WTC11 (cell line): Measurements from ENCODE around the gene LIMA1. TPM values are rescaled to one million over a fixed set of nuclear protein-coding genes. Genes with fewer than 3 reads are reported as not detected.

Experiments used
- ATAC-seq: fragments of 200-7000 bp; cut with Tn5 transposase; 2 replicates; pipeline ENCODE4 v1.10.0; 2021; ENCODE audit warnings: mild to moderate bottlenecking, moderate library complexity
- CTCF ChIA-PET: fragments of 300-600 bp; sonication (Branson Sonifier 250); formaldehyde crosslinking; loops from one replicate; lab custom pipeline; 2021; ENCODE audit warnings: antibody characterized with exemption; lab: Charles Lee
- POLR2A ChIA-PET: fragments of 350-600 bp; sonication (Branson Sonifier 250); formaldehyde crosslinking; loops from one replicate; lab custom pipeline; 2021; ENCODE audit warnings: antibody characterized with exemption; lab: Charles Lee
- DNase-seq: peaks from one replicate; pipeline ENCODE4 v3.0.0; 2021; ENCODE audit warnings: low spot score
- H3K27ac Mint-ChIP-seq: 2 replicates; pipeline ENCODE4 v1.8.0; 2021; ENCODE audit warnings: mixed read lengths
- H3K27me3 Mint-ChIP-seq: 2 replicates; pipeline ENCODE4 v1.8.0; 2021; ENCODE audit warnings: low read depth, mild to moderate bottlenecking, moderate library complexity, mixed read lengths
- H3K36me3 Mint-ChIP-seq: 2 replicates; pipeline ENCODE4 v1.8.0; 2021; ENCODE audit warnings: mixed read lengths
- H3K4me1 Mint-ChIP-seq: 2 replicates; pipeline ENCODE4 v1.8.0; 2022; ENCODE audit warnings: mixed read lengths
- H3K4me3 Mint-ChIP-seq: 2 replicates; pipeline ENCODE4 v1.8.0; 2021; ENCODE audit warnings: mild to moderate bottlenecking, moderate library complexity, mixed read lengths
- H3K9me3 Mint-ChIP-seq: 2 replicates; pipeline ENCODE4 v1.8.0; 2021; ENCODE audit warnings: mixed read lengths
- ATF1 ChIP-seq: sonication (generic); formaldehyde crosslinking; IDR thresholded peaks from 2 replicates; pipeline ENCODE4 v1.8.1; 2023; ENCODE audit warnings: mild to moderate bottlenecking, moderate library complexity, missing genetic modification reagents
- CBFB ChIP-seq: sonication (generic); formaldehyde crosslinking; IDR thresholded peaks from 2 replicates; pipeline ENCODE4 v1.8.1; 2022; ENCODE audit warnings: mild to moderate bottlenecking, low read depth, missing genetic modification reagents
- FOXP1 ChIP-seq: sonication (generic); formaldehyde crosslinking; IDR thresholded peaks from 2 replicates; pipeline ENCODE4 v1.8.0; 2022; ENCODE audit warnings: missing genetic modification reagents, mild to moderate bottlenecking, moderate library complexity, borderline replicate concordance
- IRF2 ChIP-seq: sonication (generic); formaldehyde crosslinking; IDR thresholded peaks from 2 replicates; pipeline ENCODE4 v1.8.0; 2022; ENCODE audit warnings: low read depth, missing genetic modification reagents, borderline replicate concordance
- MXD4 ChIP-seq: fragments of 250-450 bp; sonication (Bioruptor Pico); IDR thresholded peaks from 2 replicates; pipeline ENCODE4 v1.8.0; 2021; ENCODE audit warnings: mild to moderate bottlenecking, moderate library complexity, borderline replicate concordance
- MYBL2 ChIP-seq: sonication (generic); formaldehyde crosslinking; IDR thresholded peaks from 2 replicates; pipeline ENCODE4 v1.8.1; 2023; ENCODE audit warnings: mild to moderate bottlenecking, moderate library complexity, missing genetic modification reagents
- NR3C1 ChIP-seq: sonication (generic); formaldehyde crosslinking; conservative IDR thresholded peaks from 2 replicates; pipeline ENCODE4 v1.8.1; 2023; ENCODE audit warnings: low read depth, mild to moderate bottlenecking, missing genetic modification reagents
- SMAD4 ChIP-seq: sonication (generic); formaldehyde crosslinking; IDR thresholded peaks from 2 replicates; pipeline ENCODE4 v1.8.0; 2022; ENCODE audit warnings: mild to moderate bottlenecking, missing genetic modification reagents
- SOX15 ChIP-seq: fragments of 250-450 bp; sonication (Bioruptor Pico); IDR thresholded peaks from 2 replicates; pipeline ENCODE4 v1.9.0; 2021; ENCODE audit warnings: mild to moderate bottlenecking
- TEAD1 ChIP-seq: sonication (generic); formaldehyde crosslinking; IDR thresholded peaks from 2 replicates; pipeline ENCODE4 v1.8.0; 2022; ENCODE audit warnings: mild to moderate bottlenecking, missing genetic modification reagents
- total RNA-seq: library from RNA; stranded (reverse); gene quantifications from 3 replicates; pipeline ENCODE4 v1.2.3, GENCODE V29; 2021
- TF ChIP-seq, protein P1 (sequence below): sonication (generic); formaldehyde crosslinking; IDR thresholded peaks from 2 replicates; pipeline ENCODE4 v1.8.1; 2022; ENCODE audit warnings: mild to moderate bottlenecking, missing genetic modification reagents, moderate library complexity, borderline replicate concordance
- TF ChIP-seq, protein P2 (sequence below): sonication (generic); formaldehyde crosslinking; IDR thresholded peaks from 2 replicates; pipeline ENCODE4 v1.8.0; 2022; ENCODE audit warnings: mild to moderate bottlenecking, missing genetic modification reagents
- TF ChIP-seq, protein P3 (sequence below): fragments of 250-450 bp; sonication (Bioruptor Pico); IDR thresholded peaks from 2 replicates; pipeline ENCODE4 v1.9.0; 2021; ENCODE audit warnings: mild to moderate bottlenecking
- TF ChIP-seq, protein P4 (sequence below): sonication (generic); formaldehyde crosslinking; IDR thresholded peaks from 2 replicates; pipeline ENCODE4 v1.8.1; 2023; ENCODE audit warnings: mild to moderate bottlenecking, missing genetic modification reagents, moderate library complexity
- TF ChIP-seq, protein P5 (sequence below): fragments of 250-450 bp; sonication (Bioruptor Pico); IDR thresholded peaks from 2 replicates; pipeline ENCODE4 v1.9.0; 2021; ENCODE audit warnings: mild to moderate bottlenecking, borderline replicate concordance
- TF ChIP-seq, protein P6 (sequence below): sonication (generic); formaldehyde crosslinking; IDR thresholded peaks from 2 replicates; pipeline ENCODE4 v1.8.1; 2023; ENCODE audit warnings: mild to moderate bottlenecking, missing genetic modification reagents
- TF ChIP-seq, protein P7 (sequence below): sonication (generic); formaldehyde crosslinking; IDR thresholded peaks from 2 replicates; pipeline ENCODE4 v1.8.0; 2023; ENCODE audit warnings: mild to moderate bottlenecking, missing genetic modification reagents
- TF ChIP-seq, protein P8 (sequence below): sonication (generic); formaldehyde crosslinking; IDR thresholded peaks from 2 replicates; pipeline ENCODE4 v1.8.1; 2022; ENCODE audit warnings: low read depth, mild to moderate bottlenecking, moderate library complexity, missing genetic modification reagents, borderline replicate concordance
- TF ChIP-seq, protein P9 (sequence below): sonication (generic); formaldehyde crosslinking; IDR thresholded peaks from 2 replicates; pipeline ENCODE4 v1.8.1; 2023; ENCODE audit warnings: mild to moderate bottlenecking, missing genetic modification reagents

Gene LIMA1
- total RNA-seq, 1 experiment from 2014 or later: 41.2 TPM

DNA sequence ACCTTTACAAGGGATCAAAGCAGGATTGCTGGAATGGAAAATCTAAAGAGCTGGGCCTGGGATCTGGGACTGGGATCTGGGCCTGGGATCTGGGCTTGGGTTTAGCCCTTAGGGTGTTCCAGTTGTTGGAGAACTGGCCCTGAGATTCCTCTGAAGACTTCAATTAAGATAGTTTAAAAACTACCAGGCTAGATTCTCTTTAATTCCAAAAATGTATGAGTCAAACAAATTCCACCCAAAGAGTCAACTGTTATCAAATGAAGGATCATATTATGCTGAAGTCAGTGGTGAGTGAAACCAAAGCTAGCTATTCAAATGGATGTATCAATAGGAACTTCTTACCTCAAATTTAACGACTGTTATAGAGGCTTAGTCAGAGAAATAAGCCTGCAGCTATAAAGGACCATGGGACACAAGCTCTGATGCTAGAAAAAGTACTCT, 40.5 kb downstream of the LIMA1 start:
- Mint-ChIP-seq H3K27ac (no peak overlapping the region), H3K4me3 (no peak overlapping the region), H3K4me1 (peaks cover 8% of the 10 kb centered on the region), H3K27me3 (no peaks in the 10 kb centered on the region), H3K36me3 (no peaks in the 10 kb centered on the region), H3K9me3 (no peaks in the 10 kb centered on the region)
- ATAC-seq: no peak
- ChIA-PET POLR2A (no interaction called here), CTCF (interaction anchor here (0.5 to 1.7 kb wide), 3 partner anchors 41 to 276 kb away, joined by 3 to 6 read pairs (median 5); partner anchors contain the start of gene LIMA1)
- DNase-seq: no peak
- no peak for TF ChIP-seq MYBL2 (CRISPR knock-in tag)
- TF ChIP-seq CBFB (CRISPR knock-in tag): no peak
- TF ChIP-seq, protein P1, sequence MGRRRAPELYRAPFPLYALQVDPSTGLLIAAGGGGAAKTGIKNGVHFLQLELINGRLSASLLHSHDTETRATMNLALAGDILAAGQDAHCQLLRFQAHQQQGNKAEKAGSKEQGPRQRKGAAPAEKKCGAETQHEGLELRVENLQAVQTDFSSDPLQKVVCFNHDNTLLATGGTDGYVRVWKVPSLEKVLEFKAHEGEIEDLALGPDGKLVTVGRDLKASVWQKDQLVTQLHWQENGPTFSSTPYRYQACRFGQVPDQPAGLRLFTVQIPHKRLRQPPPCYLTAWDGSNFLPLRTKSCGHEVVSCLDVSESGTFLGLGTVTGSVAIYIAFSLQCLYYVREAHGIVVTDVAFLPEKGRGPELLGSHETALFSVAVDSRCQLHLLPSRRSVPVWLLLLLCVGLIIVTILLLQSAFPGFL (CRISPR knock-in tag): no peak
- no peak for TF ChIP-seq IRF2
- TF ChIP-seq, protein P2, sequence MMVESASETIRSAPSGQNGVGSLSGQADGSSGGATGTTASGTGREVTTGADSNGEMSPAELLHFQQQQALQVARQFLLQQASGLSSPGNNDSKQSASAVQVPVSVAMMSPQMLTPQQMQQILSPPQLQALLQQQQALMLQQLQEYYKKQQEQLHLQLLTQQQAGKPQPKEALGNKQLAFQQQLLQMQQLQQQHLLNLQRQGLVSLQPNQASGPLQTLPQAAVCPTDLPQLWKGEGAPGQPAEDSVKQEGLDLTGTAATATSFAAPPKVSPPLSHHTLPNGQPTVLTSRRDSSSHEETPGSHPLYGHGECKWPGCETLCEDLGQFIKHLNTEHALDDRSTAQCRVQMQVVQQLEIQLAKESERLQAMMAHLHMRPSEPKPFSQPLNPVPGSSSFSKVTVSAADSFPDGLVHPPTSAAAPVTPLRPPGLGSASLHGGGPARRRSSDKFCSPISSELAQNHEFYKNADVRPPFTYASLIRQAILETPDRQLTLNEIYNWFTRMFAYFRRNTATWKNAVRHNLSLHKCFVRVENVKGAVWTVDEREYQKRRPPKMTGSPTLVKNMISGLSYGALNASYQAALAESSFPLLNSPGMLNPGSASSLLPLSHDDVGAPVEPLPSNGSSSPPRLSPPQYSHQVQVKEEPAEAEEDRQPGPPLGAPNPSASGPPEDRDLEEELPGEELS (CRISPR knock-in tag): no peak
- no peak for TF ChIP-seq MXD4
- TF ChIP-seq, protein P3, sequence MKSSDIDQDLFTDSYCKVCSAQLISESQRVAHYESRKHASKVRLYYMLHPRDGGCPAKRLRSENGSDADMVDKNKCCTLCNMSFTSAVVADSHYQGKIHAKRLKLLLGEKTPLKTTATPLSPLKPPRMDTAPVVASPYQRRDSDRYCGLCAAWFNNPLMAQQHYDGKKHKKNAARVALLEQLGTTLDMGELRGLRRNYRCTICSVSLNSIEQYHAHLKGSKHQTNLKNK: no peak
- TF ChIP-seq, protein P4, sequence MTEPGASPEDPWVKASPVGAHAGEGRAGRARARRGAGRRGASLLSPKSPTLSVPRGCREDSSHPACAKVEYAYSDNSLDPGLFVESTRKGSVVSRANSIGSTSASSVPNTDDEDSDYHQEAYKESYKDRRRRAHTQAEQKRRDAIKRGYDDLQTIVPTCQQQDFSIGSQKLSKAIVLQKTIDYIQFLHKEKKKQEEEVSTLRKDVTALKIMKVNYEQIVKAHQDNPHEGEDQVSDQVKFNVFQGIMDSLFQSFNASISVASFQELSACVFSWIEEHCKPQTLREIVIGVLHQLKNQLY: no peak
- no peak for TF ChIP-seq FOXP1
- TF ChIP-seq, protein P5, sequence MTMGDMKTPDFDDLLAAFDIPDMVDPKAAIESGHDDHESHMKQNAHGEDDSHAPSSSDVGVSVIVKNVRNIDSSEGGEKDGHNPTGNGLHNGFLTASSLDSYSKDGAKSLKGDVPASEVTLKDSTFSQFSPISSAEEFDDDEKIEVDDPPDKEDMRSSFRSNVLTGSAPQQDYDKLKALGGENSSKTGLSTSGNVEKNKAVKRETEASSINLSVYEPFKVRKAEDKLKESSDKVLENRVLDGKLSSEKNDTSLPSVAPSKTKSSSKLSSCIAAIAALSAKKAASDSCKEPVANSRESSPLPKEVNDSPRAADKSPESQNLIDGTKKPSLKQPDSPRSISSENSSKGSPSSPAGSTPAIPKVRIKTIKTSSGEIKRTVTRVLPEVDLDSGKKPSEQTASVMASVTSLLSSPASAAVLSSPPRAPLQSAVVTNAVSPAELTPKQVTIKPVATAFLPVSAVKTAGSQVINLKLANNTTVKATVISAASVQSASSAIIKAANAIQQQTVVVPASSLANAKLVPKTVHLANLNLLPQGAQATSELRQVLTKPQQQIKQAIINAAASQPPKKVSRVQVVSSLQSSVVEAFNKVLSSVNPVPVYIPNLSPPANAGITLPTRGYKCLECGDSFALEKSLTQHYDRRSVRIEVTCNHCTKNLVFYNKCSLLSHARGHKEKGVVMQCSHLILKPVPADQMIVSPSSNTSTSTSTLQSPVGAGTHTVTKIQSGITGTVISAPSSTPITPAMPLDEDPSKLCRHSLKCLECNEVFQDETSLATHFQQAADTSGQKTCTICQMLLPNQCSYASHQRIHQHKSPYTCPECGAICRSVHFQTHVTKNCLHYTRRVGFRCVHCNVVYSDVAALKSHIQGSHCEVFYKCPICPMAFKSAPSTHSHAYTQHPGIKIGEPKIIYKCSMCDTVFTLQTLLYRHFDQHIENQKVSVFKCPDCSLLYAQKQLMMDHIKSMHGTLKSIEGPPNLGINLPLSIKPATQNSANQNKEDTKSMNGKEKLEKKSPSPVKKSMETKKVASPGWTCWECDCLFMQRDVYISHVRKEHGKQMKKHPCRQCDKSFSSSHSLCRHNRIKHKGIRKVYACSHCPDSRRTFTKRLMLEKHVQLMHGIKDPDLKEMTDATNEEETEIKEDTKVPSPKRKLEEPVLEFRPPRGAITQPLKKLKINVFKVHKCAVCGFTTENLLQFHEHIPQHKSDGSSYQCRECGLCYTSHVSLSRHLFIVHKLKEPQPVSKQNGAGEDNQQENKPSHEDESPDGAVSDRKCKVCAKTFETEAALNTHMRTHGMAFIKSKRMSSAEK (CRISPR knock-in tag): no peak

DNA sequence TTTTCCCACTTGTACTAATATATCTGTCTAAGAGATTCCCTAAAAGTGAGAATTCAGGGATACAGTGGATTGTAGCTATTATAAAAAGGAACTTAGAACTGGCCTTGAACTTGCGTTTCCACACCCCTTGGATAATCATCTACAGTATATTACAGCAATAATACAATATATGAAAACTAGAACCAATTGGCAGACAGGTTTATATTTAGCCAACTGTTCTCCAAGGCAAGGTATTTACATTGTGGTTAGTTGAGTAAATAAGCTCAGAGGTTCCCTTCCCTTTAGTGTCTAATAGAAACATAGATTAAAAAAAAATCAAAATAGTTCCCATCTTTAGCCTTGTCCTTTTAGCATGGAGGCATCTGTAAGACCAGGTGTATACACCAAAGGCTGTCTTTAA, 42.1 kb downstream of the LIMA1 start:
- ATAC-seq: no peak
- Mint-ChIP-seq H3K27ac (no peak overlapping the region), H3K36me3 (no peaks in the 10 kb centered on the region), H3K27me3 (no peaks in the 10 kb centered on the region), H3K4me1 (peaks cover 8% of the 10 kb centered on the region), H3K9me3 (no peaks in the 10 kb centered on the region), H3K4me3 (no peak overlapping the region)
- ChIA-PET CTCF (no interaction called here), POLR2A (no interaction called here)
- no peak for DNase-seq
- TF ChIP-seq NR3C1 (CRISPR knock-in tag): no peak
- TF ChIP-seq, protein P6, sequence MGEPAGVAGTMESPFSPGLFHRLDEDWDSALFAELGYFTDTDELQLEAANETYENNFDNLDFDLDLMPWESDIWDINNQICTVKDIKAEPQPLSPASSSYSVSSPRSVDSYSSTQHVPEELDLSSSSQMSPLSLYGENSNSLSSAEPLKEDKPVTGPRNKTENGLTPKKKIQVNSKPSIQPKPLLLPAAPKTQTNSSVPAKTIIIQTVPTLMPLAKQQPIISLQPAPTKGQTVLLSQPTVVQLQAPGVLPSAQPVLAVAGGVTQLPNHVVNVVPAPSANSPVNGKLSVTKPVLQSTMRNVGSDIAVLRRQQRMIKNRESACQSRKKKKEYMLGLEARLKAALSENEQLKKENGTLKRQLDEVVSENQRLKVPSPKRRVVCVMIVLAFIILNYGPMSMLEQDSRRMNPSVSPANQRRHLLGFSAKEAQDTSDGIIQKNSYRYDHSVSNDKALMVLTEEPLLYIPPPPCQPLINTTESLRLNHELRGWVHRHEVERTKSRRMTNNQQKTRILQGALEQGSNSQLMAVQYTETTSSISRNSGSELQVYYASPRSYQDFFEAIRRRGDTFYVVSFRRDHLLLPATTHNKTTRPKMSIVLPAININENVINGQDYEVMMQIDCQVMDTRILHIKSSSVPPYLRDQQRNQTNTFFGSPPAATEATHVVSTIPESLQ (CRISPR knock-in tag): no peak
- TF ChIP-seq IRF2: no peak
- TF ChIP-seq, protein P7, sequence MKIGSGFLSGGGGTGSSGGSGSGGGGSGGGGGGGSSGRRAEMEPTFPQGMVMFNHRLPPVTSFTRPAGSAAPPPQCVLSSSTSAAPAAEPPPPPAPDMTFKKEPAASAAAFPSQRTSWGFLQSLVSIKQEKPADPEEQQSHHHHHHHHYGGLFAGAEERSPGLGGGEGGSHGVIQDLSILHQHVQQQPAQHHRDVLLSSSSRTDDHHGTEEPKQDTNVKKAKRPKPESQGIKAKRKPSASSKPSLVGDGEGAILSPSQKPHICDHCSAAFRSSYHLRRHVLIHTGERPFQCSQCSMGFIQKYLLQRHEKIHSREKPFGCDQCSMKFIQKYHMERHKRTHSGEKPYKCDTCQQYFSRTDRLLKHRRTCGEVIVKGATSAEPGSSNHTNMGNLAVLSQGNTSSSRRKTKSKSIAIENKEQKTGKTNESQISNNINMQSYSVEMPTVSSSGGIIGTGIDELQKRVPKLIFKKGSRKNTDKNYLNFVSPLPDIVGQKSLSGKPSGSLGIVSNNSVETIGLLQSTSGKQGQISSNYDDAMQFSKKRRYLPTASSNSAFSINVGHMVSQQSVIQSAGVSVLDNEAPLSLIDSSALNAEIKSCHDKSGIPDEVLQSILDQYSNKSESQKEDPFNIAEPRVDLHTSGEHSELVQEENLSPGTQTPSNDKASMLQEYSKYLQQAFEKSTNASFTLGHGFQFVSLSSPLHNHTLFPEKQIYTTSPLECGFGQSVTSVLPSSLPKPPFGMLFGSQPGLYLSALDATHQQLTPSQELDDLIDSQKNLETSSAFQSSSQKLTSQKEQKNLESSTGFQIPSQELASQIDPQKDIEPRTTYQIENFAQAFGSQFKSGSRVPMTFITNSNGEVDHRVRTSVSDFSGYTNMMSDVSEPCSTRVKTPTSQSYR (CRISPR knock-in tag): no peak
- TF ChIP-seq ATF1 (CRISPR knock-in tag): no peak
- TF ChIP-seq TEAD1: no peak
- TF ChIP-seq SOX15: no peak
- TF ChIP-seq, protein P8, sequence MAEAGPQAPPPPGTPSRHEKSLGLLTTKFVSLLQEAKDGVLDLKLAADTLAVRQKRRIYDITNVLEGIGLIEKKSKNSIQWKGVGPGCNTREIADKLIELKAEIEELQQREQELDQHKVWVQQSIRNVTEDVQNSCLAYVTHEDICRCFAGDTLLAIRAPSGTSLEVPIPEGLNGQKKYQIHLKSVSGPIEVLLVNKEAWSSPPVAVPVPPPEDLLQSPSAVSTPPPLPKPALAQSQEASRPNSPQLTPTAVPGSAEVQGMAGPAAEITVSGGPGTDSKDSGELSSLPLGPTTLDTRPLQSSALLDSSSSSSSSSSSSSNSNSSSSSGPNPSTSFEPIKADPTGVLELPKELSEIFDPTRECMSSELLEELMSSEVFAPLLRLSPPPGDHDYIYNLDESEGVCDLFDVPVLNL (CRISPR knock-in tag): no peak
- TF ChIP-seq, protein P9, sequence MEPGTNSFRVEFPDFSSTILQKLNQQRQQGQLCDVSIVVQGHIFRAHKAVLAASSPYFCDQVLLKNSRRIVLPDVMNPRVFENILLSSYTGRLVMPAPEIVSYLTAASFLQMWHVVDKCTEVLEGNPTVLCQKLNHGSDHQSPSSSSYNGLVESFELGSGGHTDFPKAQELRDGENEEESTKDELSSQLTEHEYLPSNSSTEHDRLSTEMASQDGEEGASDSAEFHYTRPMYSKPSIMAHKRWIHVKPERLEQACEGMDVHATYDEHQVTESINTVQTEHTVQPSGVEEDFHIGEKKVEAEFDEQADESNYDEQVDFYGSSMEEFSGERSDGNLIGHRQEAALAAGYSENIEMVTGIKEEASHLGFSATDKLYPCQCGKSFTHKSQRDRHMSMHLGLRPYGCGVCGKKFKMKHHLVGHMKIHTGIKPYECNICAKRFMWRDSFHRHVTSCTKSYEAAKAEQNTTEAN: no peak
- no peak for TF ChIP-seq SMAD4 (CRISPR knock-in tag)
